Activated CD8-positive, alpha-beta T cell treated with anti-CD3 and anti-CD28 coated beads for 36 hours (primary cell): Measurements from ENCODE around the gene CYP2R1. TPM values are rescaled to one million over a fixed set of nuclear protein-coding genes. Genes with fewer than 3 reads are reported as not detected.

Experiments used
- ATAC-seq: fragments of 200-7000 bp; cut with Tn5 transposase; one replicate; pipeline ENCODE4 v1.10.0; 2021; ENCODE audit warnings: mild to moderate bottlenecking, moderate library complexity
- CTCF ChIA-PET: fragments of 350-600 bp; sonication (Branson Sonifier 250); formaldehyde crosslinking; loops from one replicate; lab custom pipeline; 2021; ENCODE audit warnings: antibody characterized with exemption; lab: Charles Lee
- POLR2A ChIA-PET: fragments of 350-600 bp; sonication (Branson Sonifier 250); formaldehyde crosslinking; loops from one replicate; lab custom pipeline; 2021; ENCODE audit warnings: antibody characterized with exemption; lab: Charles Lee
- DNase-seq: peaks from one replicate; pipeline ENCODE4 v3.0.0-alpha.2; 2020
- H3K27ac Mint-ChIP-seq: one replicate; pipeline ENCODE4 v1.8.0; 2021; ENCODE audit warnings: mild to moderate bottlenecking, mixed read lengths
- H3K27me3 Mint-ChIP-seq: one replicate; pipeline ENCODE4 v1.8.0; 2021; ENCODE audit warnings: mixed read lengths
- H3K36me3 Mint-ChIP-seq: one replicate; pipeline ENCODE4 v1.8.0; 2021; ENCODE audit warnings: low read depth, mixed read lengths
- H3K4me1 Mint-ChIP-seq: one replicate; pipeline ENCODE4 v1.8.0; 2021; ENCODE audit warnings: low read depth, mixed read lengths
- H3K4me3 Mint-ChIP-seq: one replicate; pipeline ENCODE4 v1.8.0; 2021; ENCODE audit warnings: mild to moderate bottlenecking, moderate library complexity, mixed read lengths
- H3K9me3 Mint-ChIP-seq: one replicate; pipeline ENCODE4 v1.8.0; 2021; ENCODE audit warnings: mixed read lengths
- intact Hi-C: fragments of 100-400 bp; cut with micrococcal nuclease; formaldehyde crosslinking; loops from one replicate; pipeline ENCODE4 v1.10.0; 2022
- total RNA-seq, 2 experiments: library from RNA; stranded (reverse); gene quantifications; one replicate each; pipeline ENCODE4 v1.2.3, GENCODE V29; 2021
- TF ChIP-seq, protein P1 (sequence below): fragments of 200-600 bp; IDR thresholded peaks from one replicate; pipeline ENCODE4 v1.8.0; 2022; ENCODE audit warnings: antibody characterized with exemption, mild to moderate bottlenecking

Gene CYP2R1
- total RNA-seq, 2 experiments from 2014 or later: 12.9 to 13.9 TPM

DNA sequence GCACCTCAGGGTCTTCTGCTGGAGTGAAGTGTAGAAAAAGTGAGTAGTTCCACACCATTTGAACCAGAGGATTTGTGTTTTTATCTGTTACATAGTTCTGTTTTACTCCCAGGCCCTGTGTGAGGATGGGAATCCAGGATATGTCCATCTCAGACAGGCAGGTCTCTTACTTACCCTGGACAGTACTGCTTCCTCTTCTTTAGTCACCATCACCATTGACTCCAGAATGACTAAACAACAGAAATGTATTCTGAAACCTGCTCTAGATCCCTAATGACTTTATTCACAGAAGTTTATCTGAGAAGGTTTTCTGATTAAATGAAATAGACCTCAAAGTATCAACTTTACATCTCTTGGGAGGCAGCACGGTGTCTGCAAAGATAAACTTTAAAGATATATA is 33.6 kb downstream of the CYP2R1 start:
- peak overlapping the region; percentile 22 for H3K27ac Mint-ChIP-seq
- H3K9me3 Mint-ChIP-seq: peaks cover 17% of the 10 kb centered on the region
- DNase-seq: no peak
- CTCF ChIA-PET: interaction anchor here (2.7 kb wide), 1 partner anchor 49 kb away, joined by 15 read pairs; no protein-coding TSS in a partner anchor
- POLR2A ChIA-PET: no interaction called here
- H3K27me3 Mint-ChIP-seq: no peaks in the 10 kb centered on the region
- H3K36me3 Mint-ChIP-seq: peaks cover 62% of the 10 kb centered on the region
- peaks cover 24% of the 10 kb centered on the region for H3K4me1 Mint-ChIP-seq
- intact Hi-C loops: no loop called here
- no peak overlapping the region for H3K4me3 Mint-ChIP-seq
- TF ChIP-seq, protein P1, sequence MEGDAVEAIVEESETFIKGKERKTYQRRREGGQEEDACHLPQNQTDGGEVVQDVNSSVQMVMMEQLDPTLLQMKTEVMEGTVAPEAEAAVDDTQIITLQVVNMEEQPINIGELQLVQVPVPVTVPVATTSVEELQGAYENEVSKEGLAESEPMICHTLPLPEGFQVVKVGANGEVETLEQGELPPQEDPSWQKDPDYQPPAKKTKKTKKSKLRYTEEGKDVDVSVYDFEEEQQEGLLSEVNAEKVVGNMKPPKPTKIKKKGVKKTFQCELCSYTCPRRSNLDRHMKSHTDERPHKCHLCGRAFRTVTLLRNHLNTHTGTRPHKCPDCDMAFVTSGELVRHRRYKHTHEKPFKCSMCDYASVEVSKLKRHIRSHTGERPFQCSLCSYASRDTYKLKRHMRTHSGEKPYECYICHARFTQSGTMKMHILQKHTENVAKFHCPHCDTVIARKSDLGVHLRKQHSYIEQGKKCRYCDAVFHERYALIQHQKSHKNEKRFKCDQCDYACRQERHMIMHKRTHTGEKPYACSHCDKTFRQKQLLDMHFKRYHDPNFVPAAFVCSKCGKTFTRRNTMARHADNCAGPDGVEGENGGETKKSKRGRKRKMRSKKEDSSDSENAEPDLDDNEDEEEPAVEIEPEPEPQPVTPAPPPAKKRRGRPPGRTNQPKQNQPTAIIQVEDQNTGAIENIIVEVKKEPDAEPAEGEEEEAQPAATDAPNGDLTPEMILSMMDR: no peak
- ATAC-seq: no peak

DNA sequence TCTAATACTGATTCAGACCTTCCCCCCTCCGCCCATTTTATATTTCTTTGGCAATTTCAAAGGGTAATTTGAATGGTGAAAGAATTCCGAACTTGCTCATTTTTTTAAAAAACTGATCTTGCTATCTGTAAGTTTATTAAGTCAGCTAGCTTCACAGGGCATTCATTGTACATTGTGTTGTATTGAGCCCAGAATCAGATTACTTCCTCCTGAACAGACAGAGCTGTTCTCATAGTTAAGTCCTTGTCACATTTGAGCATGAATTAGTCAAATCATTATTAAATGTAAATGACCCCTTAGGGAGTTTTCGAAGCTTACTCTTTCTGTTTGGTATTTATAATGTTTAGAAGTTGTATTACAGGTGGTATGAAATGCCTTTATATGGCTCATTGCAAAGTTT is 34.4 kb downstream of the CYP2R1 start:
- ATAC-seq (no peak), DNase-seq (no peak)
- Mint-ChIP-seq H3K27me3 (no peaks in the 10 kb centered on the region), H3K4me1 (peaks cover 24% of the 10 kb centered on the region), H3K27ac (no peak overlapping the region), H3K9me3 (peaks cover 11% of the 10 kb centered on the region), H3K36me3 (peaks cover 63% of the 10 kb centered on the region), H3K4me3 (no peak overlapping the region)
- intact Hi-C loops: no loop called here
- TF ChIP-seq, protein P1: no peak
- CTCF ChIA-PET: interaction anchor here (0.7 to 2.7 kb wide), 5 partner anchors 12 to 63 kb away, joined by 3 to 15 read pairs (median 3); no protein-coding TSS in a partner anchor
- POLR2A ChIA-PET: no interaction called here

DNA sequence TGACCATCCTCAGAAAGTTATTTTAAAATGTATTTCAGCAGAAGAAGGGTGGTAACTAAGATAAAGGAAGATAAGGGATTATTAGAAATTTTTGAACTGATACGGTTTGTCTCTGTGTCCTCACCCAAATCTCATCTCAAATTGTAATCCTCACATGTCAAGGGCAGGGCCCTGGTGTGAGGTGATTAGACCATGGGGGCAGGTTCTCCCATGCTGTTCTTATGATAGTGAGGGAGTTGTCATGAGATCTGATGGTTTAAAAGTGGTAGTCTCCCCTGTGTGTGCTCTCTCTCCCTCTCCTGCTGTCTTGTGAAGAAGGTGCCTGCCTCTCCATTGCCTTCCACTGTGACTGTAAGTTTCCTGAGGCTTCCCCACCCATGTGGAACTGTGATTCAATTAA is 36.1 kb downstream of the CYP2R1 start:
- ATAC-seq: no peak
- Mint-ChIP-seq H3K4me3 (no peak overlapping the region), H3K27me3 (no peaks in the 10 kb centered on the region), H3K36me3 (peaks cover 61% of the 10 kb centered on the region), H3K4me1 (peaks cover 21% of the 10 kb centered on the region), H3K27ac (no peak overlapping the region), H3K9me3 (peaks cover 8% of the 10 kb centered on the region)
- intact Hi-C loops: no loop called here
- TF ChIP-seq, protein P1: no peak
- ChIA-PET CTCF (no interaction called here), POLR2A (no interaction called here)
- DNase-seq: no peak

DNA sequence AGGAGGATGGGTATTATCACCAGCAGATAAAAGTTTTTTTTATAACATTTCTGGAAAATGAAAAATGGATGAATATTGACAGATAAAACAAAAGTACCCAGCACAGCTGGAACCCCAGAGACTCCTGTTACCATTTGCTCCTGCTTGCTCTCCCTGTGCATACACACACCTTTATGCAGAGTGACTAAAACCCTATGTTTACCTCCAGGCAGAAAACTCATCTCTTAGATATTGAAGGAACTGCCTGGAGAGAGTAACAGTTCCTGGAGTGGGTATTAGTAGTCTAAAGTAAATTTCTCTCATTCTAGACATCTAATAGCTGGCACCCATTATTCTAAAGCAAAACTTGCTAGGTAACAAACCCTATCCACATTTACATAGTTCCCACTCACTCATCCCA is 38.0 kb downstream of the CYP2R1 start:
- TF ChIP-seq, protein P1: no peak
- intact Hi-C loops: no loop called here
- no peak for DNase-seq
- peak overlapping the region; percentile 7 for H3K27ac Mint-ChIP-seq
- peaks cover 10% of the 10 kb centered on the region for H3K9me3 Mint-ChIP-seq
- ATAC-seq: no peak
- H3K4me3 Mint-ChIP-seq: no peak overlapping the region
- ChIA-PET POLR2A (interaction anchor here (0.9 kb wide), 1 partner anchor 210 kb away, joined by 3 read pairs; no protein-coding TSS in a partner anchor), CTCF (interaction anchor here (1.3 kb wide), 1 partner anchor 120 kb away, joined by 3 read pairs; no protein-coding TSS in a partner anchor)
- peaks cover 63% of the 10 kb centered on the region for H3K36me3 Mint-ChIP-seq
- H3K27me3 Mint-ChIP-seq: no peaks in the 10 kb centered on the region
- H3K4me1 Mint-ChIP-seq: peaks cover 24% of the 10 kb centered on the region

DNA sequence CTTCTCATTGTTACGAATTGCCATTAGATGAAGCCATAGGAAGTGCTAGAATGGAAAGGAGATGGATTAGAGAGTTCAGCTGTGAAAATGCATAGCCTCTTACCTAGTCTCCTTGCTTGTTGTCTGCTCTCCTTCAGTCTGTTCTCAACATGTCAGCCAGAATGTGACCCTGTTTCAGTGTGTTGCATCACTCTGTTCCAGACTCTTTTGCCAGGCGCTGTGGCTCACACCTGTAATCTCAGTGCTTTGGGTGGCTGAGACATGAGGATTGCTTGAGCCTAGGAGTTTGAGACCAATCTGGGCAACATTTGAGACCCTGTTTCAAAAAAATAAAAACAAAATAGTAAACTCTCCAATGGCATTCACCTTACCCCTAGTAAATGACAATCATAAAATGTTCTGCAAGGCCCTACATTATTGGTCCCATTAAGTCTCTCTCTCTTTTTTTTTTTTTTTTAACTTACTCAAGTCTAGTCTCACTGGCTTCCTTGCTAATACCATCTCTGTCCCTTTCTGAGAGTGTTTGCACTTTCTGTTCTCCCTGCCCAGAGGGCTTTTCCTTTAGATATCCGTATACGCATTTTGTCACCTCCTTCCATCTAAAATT is 39.4 kb downstream of the CYP2R1 start:
- TF ChIP-seq, protein P1: no peak
- Mint-ChIP-seq H3K4me3 (no peak overlapping the region), H3K36me3 (peaks cover 62% of the 10 kb centered on the region), H3K27me3 (no peaks in the 10 kb centered on the region), H3K4me1 (peaks cover 21% of the 10 kb centered on the region), H3K9me3 (peaks cover 12% of the 10 kb centered on the region), H3K27ac (peak overlapping the region; percentile 65)
- DNase-seq (peak; percentile 22), ATAC-seq (no peak)
- intact Hi-C loops: no loop called here
- POLR2A ChIA-PET: interaction anchor here (0.8 kb wide), 1 partner anchor 169 kb away, joined by 4 read pairs; no protein-coding TSS in a partner anchor
- CTCF ChIA-PET: no interaction called here
